Ishikawa (cell line): ENCODE measurements around the gene DCAF6.

Source experiments
- CREB1 ChIP-seq: IDR thresholded peaks from 2 replicates; pipeline ENCODE4 v1.6.1; 2012; ENCODE audit warnings: low read depth
- EP300 ChIP-seq: IDR thresholded peaks from 2 replicates; pipeline ENCODE4 v1.6.1; 2012; ENCODE audit warnings: borderline replicate concordance
- TCF12 ChIP-seq: IDR thresholded peaks from 2 replicates; pipeline ENCODE4 v1.6.1; 2012; ENCODE audit warnings: low read depth

DNA sequence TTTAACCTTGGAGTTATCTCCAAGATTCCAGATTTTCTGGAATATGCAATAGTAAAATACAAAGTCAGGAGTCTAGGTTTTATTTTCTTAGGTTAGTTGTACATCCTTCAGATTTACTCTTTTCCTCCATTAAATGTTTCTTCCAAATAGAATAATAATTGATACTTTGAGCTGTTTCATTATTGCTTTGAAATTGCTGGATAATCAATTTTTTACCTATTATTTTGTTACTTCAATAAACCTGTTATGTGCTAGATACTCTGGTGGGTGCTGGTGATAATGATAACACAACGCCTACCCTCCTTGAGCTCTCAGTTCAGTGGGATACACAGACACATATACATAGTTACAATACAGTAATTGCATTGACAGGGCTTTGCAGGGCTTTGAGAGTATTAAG lies 120.9 kb downstream of the DCAF6 start:
- TF ChIP-seq CREB1 (no peak), TCF12 (no peak), EP300 (no peak)
